Stomach smooth muscle (tissue), 2 donors: ENCODE measurements around the gene RDM1.

Experiments used
- H3K27ac ChIP-seq: one replicate; pipeline ENCODE4 v1.7.0; 2013; ENCODE audit warnings: mild to moderate bottlenecking, low read length, inconsistent platforms
- H3K27me3 ChIP-seq, 2 donors: one replicate each; pipeline ENCODE4 v1.7.0; 2013; ENCODE audit warnings: low read length in 2 of 2; ENCODE audit not compliant: insufficient read depth in 2 of 2, control insufficient read depth in 1 of 2
- H3K36me3 ChIP-seq, 2 donors: one replicate each; pipeline ENCODE4 v1.7.0; 2013; ENCODE audit warnings: low read length in 2 of 2; ENCODE audit not compliant: control insufficient read depth in 2 of 2, insufficient read depth in 2 of 2
- H3K4me1 ChIP-seq: one replicate; pipeline ENCODE4 v1.7.0; 2013; ENCODE audit warnings: low read length; ENCODE audit not compliant: control insufficient read depth, insufficient read depth
- H3K4me3 ChIP-seq, 2 donors: one replicate each; pipeline ENCODE4 v1.7.0; 2013; ENCODE audit warnings: low read length in 2 of 2
- H3K9ac ChIP-seq, 2 donors: one replicate each; pipeline ENCODE4 v1.7.0; 2013; ENCODE audit warnings: low read length in 2 of 2, mild to moderate bottlenecking in 1 of 2
- H3K9me3 ChIP-seq, 2 donors: one replicate each; pipeline ENCODE4 v1.7.0; 2013; ENCODE audit warnings: low read length in 2 of 2; ENCODE audit not compliant: control insufficient read depth in 2 of 2
- donor health status: healthy.
- donor health status: Pancreatic carcinoma.

Gene RDM1, protein sequence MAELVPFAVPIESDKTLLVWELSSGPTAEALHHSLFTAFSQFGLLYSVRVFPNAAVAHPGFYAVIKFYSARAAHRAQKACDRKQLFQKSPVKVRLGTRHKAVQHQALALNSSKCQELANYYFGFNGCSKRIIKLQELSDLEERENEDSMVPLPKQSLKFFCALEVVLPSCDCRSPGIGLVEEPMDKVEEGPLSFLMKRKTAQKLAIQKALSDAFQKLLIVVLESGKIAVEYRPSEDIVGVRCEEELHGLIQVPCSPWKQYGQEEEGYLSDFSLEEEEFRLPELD

DNA sequence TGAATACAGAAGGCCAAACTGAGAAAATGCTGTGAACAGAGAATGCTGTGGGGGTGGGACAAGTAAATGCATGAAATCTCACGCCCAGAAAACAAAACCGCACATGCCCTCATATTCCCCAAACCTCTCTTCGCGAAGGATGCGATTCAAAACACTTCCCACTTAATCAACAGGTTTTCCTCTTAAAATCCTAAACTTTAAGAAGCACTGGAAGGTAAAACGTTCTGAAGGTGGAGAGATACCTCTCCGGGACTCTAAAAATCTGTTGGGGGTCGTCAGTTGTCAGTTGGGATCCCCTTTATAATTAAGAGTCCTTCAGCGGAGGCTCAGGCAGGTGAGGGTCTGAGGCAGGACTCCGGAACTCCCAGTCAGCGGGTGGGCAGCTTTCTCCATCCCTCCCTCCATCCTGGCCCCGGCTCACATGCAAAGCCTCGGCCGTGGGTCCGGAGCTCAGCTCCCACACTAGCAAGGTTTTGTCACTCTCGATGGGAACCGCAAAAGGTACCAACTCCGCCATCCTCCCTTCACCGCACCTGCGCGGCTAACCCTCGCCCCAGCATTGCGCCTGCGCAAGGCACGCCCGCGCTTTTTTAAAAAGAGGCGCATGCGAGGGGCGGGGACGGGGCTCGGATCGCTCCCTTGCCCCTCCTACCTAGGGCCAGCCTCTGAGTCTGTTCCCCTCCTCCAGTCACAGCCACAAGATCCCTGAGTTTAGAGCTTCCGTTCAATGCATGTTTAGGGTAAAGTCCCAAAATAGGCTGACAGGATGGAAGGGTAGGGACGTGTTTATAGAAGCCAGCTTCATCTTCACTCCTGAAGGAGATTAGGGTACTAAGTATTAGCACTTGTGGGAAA, at the start of gene RDM1:
Gene RDM1 (minus strand): TSS at position 563 of the 855 bp plus-strand sequence. CDS start 46 bp downstream, at position 517.
- no peak within 1 kb of the TSS for H3K9ac ChIP-seq
- H3K9me3 ChIP-seq = no peaks in the 10 kb centered on the region
- H3K27me3 ChIP-seq = peaks cover 0 to 2% of the 10 kb centered on the region in 2 donors
- no peaks in the 10 kb centered on the region for H3K36me3 ChIP-seq
- H3K27ac ChIP-seq = no peak within 1 kb of the TSS
- H3K4me3 ChIP-seq = peak within 1 kb of the TSS; percentile 36 to 63
- H3K4me1 ChIP-seq = peaks cover 12% of the 10 kb centered on the region

- Histone ChIP-seq H3K27ac (no peak overlapping the region), H3K9ac (no peak overlapping the region), H3K36me3 (no peaks in the 10 kb centered on the region), H3K4me3 (no peak overlapping the region), H3K9me3 (no peaks in the 10 kb centered on the region), H3K27me3 (peaks cover 0 to 5% of the 10 kb centered on the region in 2 donors), H3K4me1 (no peaks in the 10 kb centered on the region)
Observed at GRCh38 chr17:35978346-35978745, 47.8 kb upstream of the RDM1 start.

- H3K4me3 ChIP-seq = no peak overlapping the region
- no peak overlapping the region for H3K9ac ChIP-seq
- no peaks in the 10 kb centered on the region for H3K9me3 ChIP-seq
- H3K27me3 ChIP-seq = peaks cover 0 to 6% of the 10 kb centered on the region in 2 donors
- no peaks in the 10 kb centered on the region for H3K36me3 ChIP-seq
- no peak overlapping the region for H3K27ac ChIP-seq
- no peaks in the 10 kb centered on the region for H3K4me1 ChIP-seq
Observed at GRCh38 chr17:35977509-35977908, 46.9 kb upstream of the RDM1 start.

- Histone ChIP-seq H3K4me1 (no peaks in the 10 kb centered on the region), H3K9me3 (no peaks in the 10 kb centered on the region), H3K27me3 (peaks cover 0 to 6% of the 10 kb centered on the region in 2 donors), H3K4me3 (no peak overlapping the region), H3K27ac (no peak overlapping the region), H3K36me3 (no peaks in the 10 kb centered on the region), H3K9ac (no peak overlapping the region)
Observed at GRCh38 chr17:35973333-35974260, 43.0 kb upstream of the RDM1 start.

GRCh38 chr17:35972945-35973332, 42.4 kb upstream of the RDM1 start:
- Histone ChIP-seq H3K9me3 (no peaks in the 10 kb centered on the region), H3K27ac (no peak overlapping the region), H3K4me1 (no peaks in the 10 kb centered on the region), H3K9ac (no peak overlapping the region), H3K27me3 (peaks cover 0 to 5% of the 10 kb centered on the region in 2 donors), H3K36me3 (no peaks in the 10 kb centered on the region), H3K4me3 (no peak overlapping the region)

DNA sequence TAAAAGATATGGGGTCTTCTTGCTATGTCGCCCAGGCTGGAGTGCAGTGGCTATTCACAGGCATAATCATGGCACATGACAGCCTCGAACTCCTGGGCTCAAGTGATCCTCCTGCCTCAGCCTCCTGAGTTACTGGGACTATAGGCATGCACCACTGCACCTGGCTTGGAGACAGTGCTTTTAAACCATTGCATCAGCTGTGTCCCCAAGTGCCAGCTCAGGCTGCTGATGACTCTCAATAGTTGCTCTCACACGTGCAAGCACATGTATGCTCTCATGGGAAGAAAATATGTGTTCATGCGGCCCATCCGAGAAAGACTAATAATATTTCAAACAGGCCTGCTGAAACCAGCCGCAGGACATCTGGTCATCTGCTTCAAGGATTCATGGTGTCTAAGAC, 42.0 kb upstream of the RDM1 start:
- Histone ChIP-seq H3K27ac (no peak overlapping the region), H3K4me1 (no peaks in the 10 kb centered on the region)

GRCh38 chr17:35972066-35972465, 41.5 kb upstream of the RDM1 start:
- Histone ChIP-seq H3K4me1 (no peaks in the 10 kb centered on the region), H3K27me3 (peaks cover 0 to 4% of the 10 kb centered on the region in 2 donors), H3K9ac (no peak overlapping the region), H3K36me3 (no peaks in the 10 kb centered on the region), H3K4me3 (no peak overlapping the region), H3K9me3 (no peaks in the 10 kb centered on the region), H3K27ac (no peak overlapping the region)

More for the DNA sequence above, 42.0 kb upstream of the RDM1 start:
- H3K4me3 ChIP-seq = no peak overlapping the region
- no peak overlapping the region for H3K9ac ChIP-seq
- no peaks in the 10 kb centered on the region for H3K9me3 ChIP-seq
- H3K36me3 ChIP-seq = no peaks in the 10 kb centered on the region
- H3K27me3 ChIP-seq = peaks cover 0 to 4% of the 10 kb centered on the region in 2 donors

DNA sequence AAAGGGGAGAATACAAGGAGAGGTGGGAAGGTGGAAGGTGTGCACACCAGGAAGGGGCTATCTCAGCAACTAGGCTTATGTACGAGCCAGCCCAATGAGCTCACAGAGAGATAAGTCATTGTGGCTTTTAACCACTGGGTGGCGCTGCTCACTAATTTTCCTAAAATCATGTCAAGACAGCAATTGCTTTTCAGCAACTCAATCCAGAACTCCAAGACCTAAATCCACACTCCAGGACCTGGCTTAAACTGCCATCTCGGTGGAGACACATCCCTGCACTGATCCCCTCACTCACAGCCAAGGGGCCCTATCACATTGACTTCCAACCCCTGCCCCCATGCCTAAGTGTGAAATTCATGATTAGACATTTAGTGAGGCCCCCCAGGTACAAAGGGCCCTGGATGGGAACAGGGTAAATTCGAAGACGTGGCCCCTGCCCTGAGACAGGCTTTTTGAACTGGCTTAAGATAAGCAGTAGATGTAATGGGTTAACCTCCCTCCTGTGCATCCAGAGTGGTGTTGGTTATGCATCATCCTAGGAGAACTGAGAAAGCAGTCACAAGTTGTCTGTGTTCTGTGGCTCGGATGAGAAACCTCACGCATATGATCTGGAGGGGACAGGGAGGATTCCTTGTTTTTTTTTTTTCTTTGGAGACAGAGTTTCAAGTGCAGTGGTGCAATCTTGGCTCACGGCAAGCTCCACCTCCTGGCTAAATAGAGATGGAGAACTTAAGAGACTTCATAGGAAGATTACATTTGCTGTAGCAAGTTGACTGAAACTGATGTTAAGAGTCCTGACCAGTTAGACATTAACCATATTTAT, 39.2 kb upstream of the RDM1 start:
- no peak overlapping the region for H3K27ac ChIP-seq
- no peak overlapping the region for H3K4me3 ChIP-seq
- H3K4me1 ChIP-seq = no peaks in the 10 kb centered on the region
- H3K27me3 ChIP-seq = peaks cover 0 to 4% of the 10 kb centered on the region in 2 donors
- H3K9me3 ChIP-seq = no peaks in the 10 kb centered on the region
- no peaks in the 10 kb centered on the region for H3K36me3 ChIP-seq
- no peak overlapping the region for H3K9ac ChIP-seq

GRCh38 chr17:35968520-35969054, 38.0 kb upstream of the RDM1 start:
- Histone ChIP-seq H3K9me3 (no peaks in the 10 kb centered on the region), H3K27ac (no peak overlapping the region), H3K4me1 (no peaks in the 10 kb centered on the region), H3K27me3 (peaks cover 0 to 4% of the 10 kb centered on the region in 2 donors), H3K9ac (no peak overlapping the region), H3K36me3 (no peaks in the 10 kb centered on the region), H3K4me3 (no peak overlapping the region)
